Small intestine (tissue), 16 donors: ENCODE data around the gene EML2. TPM values are rescaled to one million over a fixed set of nuclear protein-coding genes. Genes with fewer than 3 reads are reported as not detected.
"Not testable (repeated sequence)": the region's sequence is repeated elsewhere in the genome, so short reads cannot be mapped to it uniquely, and the experiment has no call there.

Experiments
- DNase-seq, 2 donors: peaks; one replicate each; pipeline versions ENCODE4 v3.0.0 to v3.0.0-alpha.2; 2013
- FAIRE-seq: peaks from 2 replicates; lab custom pipeline; 2012; peaks lifted over from hg19 to GRCh38; lab: Jason Lieb, UNC
- H3K27ac ChIP-seq, 3 donors: one replicate each; pipeline ENCODE4 v1.5.1; 2013; ENCODE audit warnings: low read length in 2 of 3, mild to moderate bottlenecking in 2 of 3, control low read depth in 1 of 3, inconsistent platforms in 1 of 3, low read depth in 1 of 3, moderate library complexity in 1 of 3
- H3K27me3 ChIP-seq, 3 donors: one replicate each; pipeline ENCODE4 v1.6.1; 2013; ENCODE audit warnings: low read length in 3 of 3, inconsistent platforms in 1 of 3; ENCODE audit not compliant: control insufficient read depth in 3 of 3, insufficient read depth in 3 of 3
- H3K36me3 ChIP-seq, 3 donors: one replicate each; pipeline ENCODE4 v1.6.1; 2013; ENCODE audit warnings: low read length in 3 of 3, inconsistent platforms in 1 of 3, low read depth in 1 of 3, mild to moderate bottlenecking in 1 of 3, moderate library complexity in 1 of 3; ENCODE audit not compliant: control insufficient read depth in 3 of 3, insufficient read depth in 2 of 3
- H3K4me1 ChIP-seq, 3 donors: one replicate each; pipeline ENCODE4 v1.6.1; 2013; ENCODE audit warnings: low read length in 2 of 3, inconsistent platforms in 1 of 3, low read depth in 1 of 3, mild to moderate bottlenecking in 1 of 3, moderate library complexity in 1 of 3; ENCODE audit not compliant: control insufficient read depth in 3 of 3, insufficient read depth in 2 of 3
- H3K4me3 ChIP-seq, 3 donors: one replicate each; pipeline ENCODE4 v1.5.1; 2013; ENCODE audit warnings: low read length in 3 of 3, control low read depth in 1 of 3, inconsistent platforms in 1 of 3, low read depth in 1 of 3, mild to moderate bottlenecking in 1 of 3, moderate library complexity in 1 of 3
- H3K9me3 ChIP-seq, 2 donors: one replicate each; pipeline ENCODE4 v1.6.1; 2013; ENCODE audit warnings: low read depth in 1 of 2, low read length in 1 of 2; ENCODE audit not compliant: control insufficient read depth in 2 of 2, insufficient read depth in 1 of 2
- WGBS, 3 donors: extraction: QIAGEN DNeasy Blood & Tissue Kit; methylation state at CpG; one replicate each; pipeline ENCODE4 v1.1.7; 2013; 5-methylcytosine and 5-hydroxymethylcytosine counted together
- long read RNA-seq, 10 donors: transcript quantifications; one replicate each; lab custom pipeline, GENCODE V29; 2026
- polyA plus RNA-seq, 4 donors: library from polyadenylated mRNA; stranded (reverse) in 3 of 4; unstranded in 1 of 4; fragments of 200-250 nt in 3 of 4; fragments of 120-200 nt in 1 of 4; gene quantifications; one replicate each; pipeline versions ENCODE4 v1.2.1 to v1.2.3, GENCODE V29; 2013
- donor health status: healthy with polysubstance abuse.
- donor health status: control.
- donor health status: control.
- donor health status: Bipolar disorder and iron deficiency.
- donor health status: healthy.

The EML2 gene
- 10 to 100 TPM; 18.9 to 39.9 (median 20.8) TPM for polyA plus RNA-seq
- long read RNA-seq, donor 1, transcript EML2-201 (19 exons, 2,264 nt), result major isoform, 5 of 9 reads
- long read RNA-seq, donor 1, partial matches to known transcripts, result 0 of 9 reads
- long read RNA-seq, donor 1, other reads (novel, unspliced or antisense), result 0 of 9 reads
- long read RNA-seq, donor 2, partial matches to known transcripts, result 0 of 2 reads
- long read RNA-seq, donor 2, other reads (novel, unspliced or antisense), result 0 of 2 reads
- long read RNA-seq, donor 3, partial matches to known transcripts, result 0 of 1 reads
- long read RNA-seq, donor 3, other reads (novel, unspliced or antisense), result 0 of 1 reads
- long read RNA-seq, donor 4, result 0 reads
- long read RNA-seq, donor 5, result 0 reads
- long read RNA-seq, donor 6, partial matches to known transcripts, result 0 of 3 reads
- long read RNA-seq, donor 6, other reads (novel, unspliced or antisense), result 0 of 3 reads
- long read RNA-seq, donor 7, transcript EML2-201 (19 exons, 2,264 nt), result major isoform, 7 of 7 reads
- long read RNA-seq, donor 7, partial matches to known transcripts, result 0 of 7 reads
- long read RNA-seq, donor 7, other reads (novel, unspliced or antisense), result 0 of 7 reads
- long read RNA-seq, donor 8, result 0 reads
- long read RNA-seq, donor 9, result 0 reads
- long read RNA-seq, donor 10, partial matches to known transcripts, result 0 of 5 reads
- long read RNA-seq, donor 10, other reads (novel, unspliced or antisense), result 0 of 5 reads

DNA sequence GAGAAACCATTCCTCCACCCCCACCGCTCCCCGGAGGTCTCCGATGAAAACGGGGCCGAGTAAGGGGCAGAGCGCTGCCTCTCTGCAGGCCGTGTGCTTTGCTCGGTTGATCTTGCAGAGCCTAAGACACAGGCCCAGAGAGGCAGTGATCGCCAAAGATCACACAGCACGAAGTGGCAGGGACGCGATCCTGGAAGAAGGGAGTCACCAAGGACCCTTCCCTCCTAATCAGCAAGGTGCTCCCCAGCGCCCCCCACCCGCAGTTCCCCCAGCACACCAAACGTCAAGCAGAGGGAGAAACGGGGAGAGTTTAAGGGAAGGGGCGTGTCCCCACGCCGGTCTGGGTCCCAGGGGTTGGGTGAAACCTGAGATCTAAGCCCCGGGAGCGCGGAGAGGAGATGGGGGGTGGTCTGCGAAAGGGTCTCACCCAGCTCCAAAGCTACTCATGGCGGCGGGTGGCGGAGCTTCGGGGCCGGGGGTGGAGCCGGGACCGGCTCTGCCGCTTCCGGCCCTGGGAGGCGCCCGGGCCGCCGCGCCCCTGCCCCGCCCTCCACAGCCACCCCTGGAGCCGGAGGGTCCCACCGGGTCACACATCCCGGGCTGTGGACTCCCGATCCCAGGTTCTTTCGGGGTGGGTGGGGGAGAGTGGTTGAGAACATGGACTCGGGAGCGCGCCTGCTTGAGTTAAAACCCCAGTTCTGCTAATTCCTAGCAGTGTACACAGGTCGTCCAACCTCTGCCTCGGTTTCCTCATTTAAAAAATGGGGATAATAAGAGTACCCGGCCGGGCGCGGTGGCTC is at the start of gene EML2:
TSS of gene EML2 (minus strand) at position 468 of the 800 bp plus-strand sequence. CDS start at position 447, 21 bp downstream.
- peak; percentile 66 to 79 for DNase-seq
- no peak for FAIRE-seq
- peaks cover 0 to 13% (median 0%) of the 10 kb centered on the region in 3 donors for H3K27me3 ChIP-seq
- H3K36me3 ChIP-seq, result peaks cover 0 to 2% (median 0%) of the 10 kb centered on the region in 3 donors
- H3K27ac ChIP-seq, result peak within 1 kb of the TSS in 2 of 3 donors; percentile 42 to 47
- WGBS, 3 donors, result 0 to 3% (median 2%) methylated on average over 46 to 52 of the region's 52 CpGs
- peaks cover 0 to 38% (median 6%) of the 10 kb centered on the region in 3 donors for H3K4me1 ChIP-seq
- no peaks in the 10 kb centered on the region for H3K9me3 ChIP-seq
- peak within 1 kb of the TSS; percentile 55 to 85 (median 62) for H3K4me3 ChIP-seq

DNA sequence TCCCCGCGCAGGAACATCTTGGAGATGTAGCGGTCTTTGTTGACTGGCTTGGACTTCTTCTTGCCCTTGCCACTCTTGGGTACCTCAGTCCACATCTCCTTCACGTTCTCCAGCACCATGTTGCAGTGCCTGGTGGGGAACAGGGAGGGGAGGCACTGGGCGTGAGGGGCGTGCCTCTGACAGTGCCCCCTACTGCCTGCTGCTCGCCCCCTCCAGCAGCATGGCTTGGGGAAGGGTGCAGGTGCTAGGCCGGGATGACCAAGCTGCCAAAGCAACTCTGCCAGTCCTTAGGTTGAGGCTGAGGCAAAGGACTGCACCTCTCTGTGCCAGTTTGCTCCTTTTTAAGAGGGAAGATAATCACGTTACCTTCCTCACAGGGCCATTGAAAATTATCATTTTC is 48.4 kb upstream of the EML2 start:
- Histone ChIP-seq H3K4me1 (peaks cover 0 to 5% (median 0%) of the 10 kb centered on the region in 3 donors), H3K4me3 (no peak overlapping the region), H3K36me3 (peaks cover 4 to 66% (median 16%) of the 10 kb centered on the region in 3 donors), H3K27ac (no peak overlapping the region), H3K27me3 (no peaks in the 10 kb centered on the region), H3K9me3 (no peaks in the 10 kb centered on the region)
- FAIRE-seq, result no peak
- WGBS, 3 donors, result 89 to 98% (median 94%) methylated on average over 9 of the region's 9 CpGs
- no peak for DNase-seq

- not testable (repeated sequence) for H3K27ac ChIP-seq, H3K27me3 ChIP-seq, H3K4me3 ChIP-seq, H3K4me1 ChIP-seq, H3K9me3 ChIP-seq, FAIRE-seq, DNase-seq
- WGBS, 3 donors, result 74 to 85% (median 83%) methylated on average over 9 to 11 of the region's 11 CpGs
- H3K36me3 ChIP-seq, result peaks cover 4 to 66% (median 16%) of the 10 kb centered on the region in 3 donors
Observed at GRCh38 chr19:45685045-45685444, 45.8 kb upstream of the EML2 start.

DNA sequence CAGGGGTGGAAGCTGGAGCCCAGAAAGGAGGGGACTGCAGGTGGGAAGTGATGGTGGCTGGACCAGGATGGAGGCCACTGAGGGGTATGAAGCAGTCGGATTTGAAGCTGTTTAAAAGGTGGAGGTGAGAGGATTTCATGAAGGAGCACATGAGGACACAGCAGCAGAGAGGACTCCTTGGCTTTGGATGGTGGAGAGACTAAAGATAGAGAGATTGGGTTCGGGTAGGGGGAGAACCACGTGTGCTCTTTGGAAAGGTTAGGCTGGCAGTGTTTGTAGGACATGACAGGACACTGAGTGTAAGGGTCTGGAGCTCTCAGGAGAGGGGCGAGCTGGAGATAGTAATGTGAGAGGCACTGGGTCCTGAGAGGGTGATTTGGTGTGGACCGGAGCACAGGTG is 43.7 kb upstream of the EML2 start:
- no peak for FAIRE-seq

DNA sequence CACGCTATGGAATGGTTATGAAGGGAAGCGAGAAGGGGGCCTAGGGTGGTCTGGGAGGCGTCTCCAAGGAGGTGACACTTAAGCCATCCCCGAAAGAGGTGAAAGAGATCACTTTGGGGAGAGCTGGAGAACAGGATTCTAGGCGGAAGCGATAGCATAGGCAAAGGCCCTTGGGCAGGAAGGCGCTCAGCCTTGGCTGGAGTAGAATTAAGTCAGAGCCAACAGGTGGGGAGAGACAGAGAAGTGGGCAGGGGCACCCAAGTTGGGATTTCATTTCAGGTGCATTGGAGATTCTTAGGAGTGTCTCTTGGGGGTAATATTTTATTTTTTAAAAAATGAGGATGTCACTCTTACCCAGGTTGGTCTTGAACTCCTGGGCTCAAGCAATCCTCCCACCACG is 42.9 kb upstream of the EML2 start:
- FAIRE-seq (no peak), DNase-seq (no peak)
- Histone ChIP-seq H3K4me1 (peaks cover 0 to 14% (median 0%) of the 10 kb centered on the region in 3 donors), H3K36me3 (peaks cover 3 to 43% (median 4%) of the 10 kb centered on the region in 3 donors), H3K4me3 (no peak overlapping the region), H3K27me3 (peaks cover 0 to 21% (median 0%) of the 10 kb centered on the region in 3 donors), H3K9me3 (peaks cover 0 to 2% of the 10 kb centered on the region in 2 donors), H3K27ac (peak overlapping the region in 2 of 3 donors; percentile 41 to 60)
- WGBS, 3 donors, result 72 to 77% (median 75%) methylated on average over 8 of the region's 8 CpGs

More for the DNA sequence above, 43.7 kb upstream of the EML2 start:
- no peaks in the 10 kb centered on the region for H3K9me3 ChIP-seq
- peaks cover 4 to 51% (median 11%) of the 10 kb centered on the region in 3 donors for H3K36me3 ChIP-seq
- 70 to 83% (median 80%) methylated on average over 5 of the region's 5 CpGs for WGBS, 3 donors
- H3K4me3 ChIP-seq, result no peak overlapping the region
- no peak for DNase-seq
- no peak overlapping the region for H3K27ac ChIP-seq
- H3K4me1 ChIP-seq, result peaks cover 0 to 7% (median 0%) of the 10 kb centered on the region in 3 donors
- H3K27me3 ChIP-seq, result peaks cover 0 to 13% (median 0%) of the 10 kb centered on the region in 3 donors

DNA sequence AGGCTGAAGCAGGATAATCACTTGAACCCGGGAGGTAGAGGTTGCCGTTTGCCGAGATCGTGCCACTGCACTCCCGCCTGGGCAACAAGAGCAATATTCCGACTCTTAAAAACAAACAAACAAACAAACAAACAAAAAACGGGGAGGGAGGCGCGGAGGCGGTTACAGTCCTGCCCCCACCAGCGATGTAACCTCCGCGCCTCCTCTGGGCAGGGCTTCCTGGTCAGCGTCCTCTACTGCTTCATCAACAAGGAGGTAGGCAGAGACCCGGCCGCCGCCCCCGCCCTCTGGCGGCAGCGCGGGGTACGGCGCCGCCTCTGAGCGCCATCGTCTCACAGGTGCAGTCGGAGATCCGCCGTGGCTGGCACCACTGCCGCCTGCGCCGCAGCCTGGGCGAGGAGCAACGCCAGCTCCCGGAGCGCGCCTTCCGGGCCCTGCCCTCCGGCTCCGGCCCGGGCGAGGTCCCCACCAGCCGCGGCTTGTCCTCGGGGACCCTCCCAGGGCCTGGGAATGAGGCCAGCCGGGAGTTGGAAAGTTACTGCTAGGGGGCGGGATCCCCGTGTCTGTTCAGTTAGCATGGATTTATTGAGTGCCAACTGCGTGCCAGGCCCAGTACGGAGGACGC is 42.3 kb upstream of the EML2 start:
- Histone ChIP-seq H3K9me3 (peaks cover 0 to 2% of the 10 kb centered on the region in 2 donors), H3K4me1 (peaks cover 0 to 20% (median 0%) of the 10 kb centered on the region in 3 donors), H3K27me3 (peaks cover 0 to 27% (median 0%) of the 10 kb centered on the region in 3 donors), H3K36me3 (peaks cover 3 to 39% (median 3%) of the 10 kb centered on the region in 3 donors), H3K27ac (peak overlapping the region in 2 of 3 donors; percentile 41 to 60), H3K4me3 (peak overlapping the region in 2 of 3 donors; percentile 18 to 35)
- peak; percentile 90 to 94 for DNase-seq
- 0 to 2% (median 2%) methylated on average over 48 to 51 of the region's 51 CpGs for WGBS, 3 donors
- FAIRE-seq, result no peak

DNA sequence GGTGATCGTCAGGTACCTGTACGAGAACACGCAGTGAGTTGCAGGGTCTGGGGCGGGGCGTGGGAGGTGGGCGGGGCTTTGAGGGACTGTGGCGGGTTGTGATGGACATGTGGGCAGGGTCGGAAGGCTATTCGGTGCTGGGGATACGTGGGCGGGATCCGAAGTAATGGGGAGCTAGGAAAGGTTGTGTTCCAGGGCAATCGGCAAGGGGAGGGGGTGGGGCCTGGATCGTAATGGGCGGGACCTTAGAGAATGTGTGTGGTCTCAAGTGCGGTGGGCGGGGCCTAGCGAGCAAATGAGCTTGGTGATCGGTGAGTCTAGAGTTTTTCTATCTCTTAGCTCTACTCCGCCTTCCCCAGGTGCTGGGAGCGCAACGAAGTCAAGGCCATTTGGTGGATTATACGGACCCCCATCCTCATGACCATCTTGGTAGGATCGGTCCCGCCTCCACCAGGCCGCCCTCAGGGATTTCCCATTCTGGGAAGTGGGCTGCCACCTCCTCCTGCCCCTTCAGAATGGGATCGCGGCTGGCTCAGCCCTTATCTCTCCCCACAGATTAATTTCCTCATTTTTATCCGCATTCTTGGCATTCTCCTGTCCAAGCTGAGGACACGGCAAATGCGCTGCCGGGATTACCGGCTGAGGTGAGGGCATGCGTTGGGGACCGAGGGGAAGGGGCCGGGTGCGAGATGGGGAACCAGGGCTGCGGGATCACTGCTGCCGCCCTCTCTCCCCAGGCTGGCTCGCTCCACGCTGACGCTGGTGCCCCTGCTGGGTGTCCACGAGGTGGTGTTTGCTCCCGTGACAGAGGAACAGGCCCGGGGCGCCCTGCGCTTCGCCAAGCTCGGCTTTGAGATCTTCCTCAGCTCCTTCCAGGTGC is 38.4 kb upstream of the EML2 start:
- no peak overlapping the region for H3K27ac ChIP-seq
- peaks cover 0 to 2% of the 10 kb centered on the region in 2 donors for H3K9me3 ChIP-seq
- H3K36me3 ChIP-seq, result no peaks in the 10 kb centered on the region
- FAIRE-seq (no peak), DNase-seq (peak; percentile 94 to 95)
- peaks cover 0 to 20% (median 0%) of the 10 kb centered on the region in 3 donors for H3K4me1 ChIP-seq
- peaks cover 0 to 39% (median 0%) of the 10 kb centered on the region in 3 donors for H3K27me3 ChIP-seq
- WGBS, 3 donors, result 2 to 4% (median 3%) methylated on average over 48 to 49 of the region's 49 CpGs
- peak overlapping the region; percentile 25 to 39 (median 37) for H3K4me3 ChIP-seq
